HG03139 (cell line): ENCODE data around the gene SEMA7A.
"Not testable (repeated sequence)": the region's sequence is repeated elsewhere in the genome, so short reads cannot be mapped to it uniquely, and the experiment has no call there.

Experiments used
- ATAC-seq: cut with Tn5 transposase; IDR thresholded peaks from one replicate; pipeline ENCODE4 v1.9.1; 2021; ENCODE audit not compliant: unreplicated experiment

Gene SEMA7A

GRCh38 chr15:74433592-74434262 lies at the start of gene SEMA7A:
TSS of gene SEMA7A (minus strand) at chr15:74433958. CDS start at chr15:74433918, 40 bp downstream.
- ATAC-seq: peak; percentile 53

- no peak for ATAC-seq
These were observed 48.9 kb upstream of the SEMA7A start for GRCh38 chr15:74482661-74483060.

GRCh38 chr15:74480364-74480763 lies 46.6 kb upstream of the SEMA7A start:
- ATAC-seq: not testable (repeated sequence)

GRCh38 chr15:74471621-74472020 lies 37.9 kb upstream of the SEMA7A start:
- ATAC-seq: not testable (repeated sequence)

- ATAC-seq: no peak
These were observed 37.1 kb upstream of the SEMA7A start for GRCh38 chr15:74470631-74471395.

GRCh38 chr15:74468341-74469032 lies 34.7 kb upstream of the SEMA7A start:
- no peak for ATAC-seq

- ATAC-seq: no peak
These were observed 32.8 kb upstream of the SEMA7A start for GRCh38 chr15:74466570-74466969.

GRCh38 chr15:74464897-74465296 lies 31.1 kb upstream of the SEMA7A start:
- ATAC-seq: no peak

GRCh38 chr15:74464216-74464615 lies 30.5 kb upstream of the SEMA7A start:
- no peak for ATAC-seq

- ATAC-seq: no peak
These were observed 29.9 kb upstream of the SEMA7A start for GRCh38 chr15:74463634-74464033.

GRCh38 chr15:74461847-74462511 lies 28.2 kb upstream of the SEMA7A start:
- ATAC-seq: no peak

- ATAC-seq: peak; percentile 84
These were observed 27.4 kb upstream of the SEMA7A start, which contains the start of gene UBL7 for GRCh38 chr15:74460871-74461846. TSS of gene UBL7 (minus strand) at chr15:74461160. CDS start at chr15:74458867, 2,293 bp downstream.

- ATAC-seq: no peak
These were observed 26.5 kb upstream of the SEMA7A start for GRCh38 chr15:74460298-74460697.

GRCh38 chr15:74459798-74460197 lies 26.0 kb upstream of the SEMA7A start:
- not testable (repeated sequence) for ATAC-seq

- no peak for ATAC-seq
These were observed 24.7 kb upstream of the SEMA7A start for GRCh38 chr15:74458473-74458872.

- ATAC-seq: not testable (repeated sequence)
These were observed 23.3 kb upstream of the SEMA7A start for GRCh38 chr15:74457036-74457435.

- ATAC-seq: no peak
These were observed 21.2 kb upstream of the SEMA7A start for GRCh38 chr15:74454764-74455500.

GRCh38 chr15:74453925-74454763 lies 20.4 kb upstream of the SEMA7A start:
- no peak for ATAC-seq
